Measurements from ENCODE around the gene COA8.
A peak's percentile ranks its signal among the peaks of the same experiment; 100 is the strongest.
"Not testable (repeated sequence)": the region's sequence is repeated elsewhere in the genome, so short reads cannot be mapped to it uniquely, and the experiment has no call there.

COA8 gene

DNA sequence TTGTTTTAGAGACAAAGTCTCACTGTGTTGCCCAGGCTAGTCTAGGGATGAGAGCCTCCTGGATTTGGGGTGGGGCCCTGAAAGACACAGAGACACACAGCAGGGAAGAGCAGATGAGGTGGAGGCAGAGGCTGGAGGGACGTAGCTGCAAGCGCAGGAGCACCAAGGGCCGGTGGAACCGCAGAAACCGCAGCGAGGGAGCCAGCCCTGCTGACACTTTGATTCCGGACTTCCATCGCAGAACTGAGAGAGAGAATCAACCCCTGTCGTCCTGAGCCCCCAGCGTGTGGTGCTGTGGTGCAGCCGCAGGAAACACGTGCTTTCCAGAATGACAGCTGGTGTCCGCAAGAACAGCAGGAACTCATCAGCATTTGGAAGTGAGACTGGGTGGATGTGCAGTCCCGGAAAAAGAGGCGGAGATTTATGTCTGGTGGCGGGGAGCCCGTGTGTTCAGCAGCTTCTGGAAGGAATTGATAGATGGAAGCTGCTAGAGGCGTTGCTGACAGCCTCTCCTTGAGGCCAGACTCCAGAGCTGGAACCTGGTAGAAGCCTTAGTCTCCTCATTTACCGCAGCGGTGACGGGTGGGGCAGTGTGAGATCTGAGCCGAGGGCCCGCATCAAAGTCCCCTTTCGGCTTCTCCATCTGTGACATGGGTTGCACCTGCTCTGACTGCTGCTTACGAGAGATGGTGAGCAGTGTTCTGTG is 44.4 kb downstream of the COA8 start:
- Histone ChIP-seq H3K27ac (peak overlapping the region; percentile 27; the same call in 1 of the 2 replicates), H3K4me3 (IDR thresholded peaks at IDR 0.05; ENCODE audit: insufficient read depth, low read depth, low read length) (no peak overlapping the region), H3K79me2 (ENCODE audit: insufficient read depth, low read depth) (no peaks in the 10 kb centered on the region), H4K20me1 (ENCODE audit: insufficient read depth) (no peaks in the 10 kb centered on the region), H2AFZ (ENCODE audit: low read depth) (peak overlapping the region; percentile 57; the same call in 1 of the 2 replicates), H3K27me3 (ENCODE audit: insufficient read depth, low read depth) (no peaks in the 10 kb centered on the region), H3K4me2 (peak overlapping the region; percentile 77), H3K36me3 (ENCODE audit: insufficient read depth) (no peaks in the 10 kb centered on the region), H3K4me1 (ENCODE audit: low read depth, poor library complexity, severe bottlenecking) (peaks cover 23% of the 10 kb centered on the region), H3K9ac (no peak overlapping the region; the same call in 1 of the 2 replicates)
- TF ChIP-seq, protein P1, sequence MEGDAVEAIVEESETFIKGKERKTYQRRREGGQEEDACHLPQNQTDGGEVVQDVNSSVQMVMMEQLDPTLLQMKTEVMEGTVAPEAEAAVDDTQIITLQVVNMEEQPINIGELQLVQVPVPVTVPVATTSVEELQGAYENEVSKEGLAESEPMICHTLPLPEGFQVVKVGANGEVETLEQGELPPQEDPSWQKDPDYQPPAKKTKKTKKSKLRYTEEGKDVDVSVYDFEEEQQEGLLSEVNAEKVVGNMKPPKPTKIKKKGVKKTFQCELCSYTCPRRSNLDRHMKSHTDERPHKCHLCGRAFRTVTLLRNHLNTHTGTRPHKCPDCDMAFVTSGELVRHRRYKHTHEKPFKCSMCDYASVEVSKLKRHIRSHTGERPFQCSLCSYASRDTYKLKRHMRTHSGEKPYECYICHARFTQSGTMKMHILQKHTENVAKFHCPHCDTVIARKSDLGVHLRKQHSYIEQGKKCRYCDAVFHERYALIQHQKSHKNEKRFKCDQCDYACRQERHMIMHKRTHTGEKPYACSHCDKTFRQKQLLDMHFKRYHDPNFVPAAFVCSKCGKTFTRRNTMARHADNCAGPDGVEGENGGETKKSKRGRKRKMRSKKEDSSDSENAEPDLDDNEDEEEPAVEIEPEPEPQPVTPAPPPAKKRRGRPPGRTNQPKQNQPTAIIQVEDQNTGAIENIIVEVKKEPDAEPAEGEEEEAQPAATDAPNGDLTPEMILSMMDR (conservative IDR thresholded peaks at IDR 0.05; ENCODE audit: low read depth, low read length) = no peak

DNA sequence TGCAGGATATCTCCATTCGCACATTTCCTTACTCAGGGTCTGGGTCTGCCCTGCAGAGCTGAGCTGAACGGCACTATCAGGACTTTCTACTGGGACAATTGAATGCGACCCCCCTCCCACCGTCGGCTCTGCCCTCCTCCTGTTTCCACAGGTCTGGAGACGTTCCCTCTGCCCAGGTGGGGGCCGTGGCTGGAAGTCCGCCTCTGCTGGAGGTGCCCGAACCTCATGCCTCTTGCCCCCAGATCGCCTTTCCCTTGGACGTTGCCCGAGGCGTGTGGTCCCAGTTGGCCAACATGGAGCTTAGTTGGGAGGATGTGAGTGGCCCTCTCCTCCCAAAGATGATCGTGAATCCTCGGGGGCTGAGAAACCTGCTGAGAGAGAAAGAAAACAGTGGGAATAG is 45.1 kb downstream of the COA8 start:
- Histone ChIP-seq H4K20me1 (ENCODE audit: insufficient read depth) (no peaks in the 10 kb centered on the region), H3K27me3 (ENCODE audit: insufficient read depth, low read depth) (no peaks in the 10 kb centered on the region), H3K36me3 (ENCODE audit: insufficient read depth) (no peaks in the 10 kb centered on the region), H3K79me2 (ENCODE audit: insufficient read depth, low read depth) (no peaks in the 10 kb centered on the region), H3K4me1 (ENCODE audit: low read depth, poor library complexity, severe bottlenecking) (peaks cover 23% of the 10 kb centered on the region), H3K4me3 (IDR thresholded peaks at IDR 0.05; ENCODE audit: insufficient read depth, low read depth, low read length) (no peak overlapping the region), H2AFZ (ENCODE audit: low read depth) (no peak overlapping the region; the same call in 1 of the 2 replicates), H3K4me2 (peak overlapping the region; percentile 77), H3K27ac (no peak overlapping the region; the same call in 1 of the 2 replicates), H3K9ac (no peak overlapping the region)
- TF ChIP-seq, protein P1 (conservative IDR thresholded peaks at IDR 0.05; ENCODE audit: low read depth, low read length) = no peak

DNA sequence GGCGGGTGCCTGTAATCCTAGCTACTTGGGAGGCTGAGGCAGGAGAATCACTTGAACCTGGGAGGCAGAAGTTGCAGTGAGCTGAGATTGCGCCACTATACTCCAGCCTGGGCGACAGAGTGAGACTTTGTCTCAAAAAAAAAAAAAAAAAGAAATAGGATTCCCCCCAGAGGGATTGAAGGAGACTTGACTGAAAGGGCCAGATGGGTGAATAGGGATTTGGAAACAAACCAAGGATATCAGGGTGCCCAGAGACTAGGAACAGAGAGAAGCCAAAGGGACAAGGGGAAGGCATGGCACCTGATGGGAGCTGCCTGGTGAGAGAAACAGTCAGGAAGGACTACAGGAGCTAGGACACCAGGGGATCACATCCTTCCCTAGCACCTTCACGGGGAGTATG is 46.3 kb downstream of the COA8 start:
- H4K20me1 ChIP-seq (ENCODE audit: insufficient read depth); H3K4me2 ChIP-seq; H2AFZ ChIP-seq (ENCODE audit: low read depth); H3K36me3 ChIP-seq (ENCODE audit: insufficient read depth); H3K79me2 ChIP-seq (ENCODE audit: insufficient read depth, low read depth); H3K27ac ChIP-seq; H3K27me3 ChIP-seq (ENCODE audit: insufficient read depth, low read depth); H3K4me3 ChIP-seq (IDR thresholded peaks at IDR 0.05; ENCODE audit: insufficient read depth, low read depth, low read length); H3K9ac ChIP-seq: not testable (repeated sequence)
- H3K4me1 ChIP-seq (ENCODE audit: low read depth, poor library complexity, severe bottlenecking) = peaks cover 23% of the 10 kb centered on the region

DNA sequence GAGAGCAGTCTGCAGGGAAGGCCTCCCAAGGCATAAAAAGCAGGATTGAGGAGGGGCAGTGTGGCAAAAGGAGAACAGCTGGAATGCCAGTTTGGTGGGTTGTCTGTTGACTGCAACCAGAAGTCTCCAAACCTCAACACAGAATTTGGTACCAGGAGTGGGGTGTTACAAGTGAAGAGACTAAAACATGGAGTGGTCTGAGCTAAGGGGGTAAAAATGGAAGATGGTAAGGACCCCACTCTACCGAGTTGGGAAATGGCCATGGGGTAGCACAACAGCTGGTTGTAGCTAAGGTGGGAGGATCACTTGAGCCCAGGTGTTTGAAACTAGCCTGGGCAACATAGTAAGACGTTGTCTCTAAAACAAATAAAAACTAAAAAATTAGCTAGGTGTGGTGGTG is 48.5 kb downstream of the COA8 start:
- Histone ChIP-seq H3K4me3 (IDR thresholded peaks at IDR 0.05; ENCODE audit: insufficient read depth, low read depth, low read length) (no peak overlapping the region), H3K79me2 (ENCODE audit: insufficient read depth, low read depth) (no peaks in the 10 kb centered on the region), H2AFZ (ENCODE audit: low read depth) (no peak overlapping the region), H3K27me3 (ENCODE audit: insufficient read depth, low read depth) (no peaks in the 10 kb centered on the region), H3K9ac (no peak overlapping the region), H3K4me1 (ENCODE audit: low read depth, poor library complexity, severe bottlenecking) (peaks cover 14% of the 10 kb centered on the region), H4K20me1 (ENCODE audit: insufficient read depth) (no peaks in the 10 kb centered on the region), H3K36me3 (ENCODE audit: insufficient read depth) (no peaks in the 10 kb centered on the region), H3K27ac (no peak overlapping the region), H3K4me2 (no peak overlapping the region)
- TF ChIP-seq, protein P1 (conservative IDR thresholded peaks at IDR 0.05; ENCODE audit: low read depth, low read length) = no peak

DNA sequence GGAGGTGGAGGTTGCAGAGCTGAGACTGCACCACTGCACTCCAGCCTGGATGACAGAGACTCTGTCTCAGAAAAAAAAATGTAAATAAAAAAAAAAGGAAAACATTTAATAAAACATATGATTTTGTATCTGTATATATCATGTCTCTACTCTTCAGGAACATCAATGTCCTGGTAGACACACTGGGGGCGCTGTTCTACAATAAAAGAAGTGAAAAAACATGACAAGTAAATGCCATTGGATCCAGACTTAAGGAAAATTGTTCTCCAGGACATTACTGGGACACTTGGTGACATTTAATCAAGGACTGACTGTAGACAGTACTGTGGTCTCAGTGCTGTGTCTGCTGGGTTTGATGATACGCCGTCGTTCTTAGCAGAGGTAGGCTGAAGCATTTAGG is 50.8 kb downstream of the COA8 start:
- H3K4me2 ChIP-seq = no peak overlapping the region
- no peaks in the 10 kb centered on the region for H3K79me2 ChIP-seq (ENCODE audit: insufficient read depth, low read depth)
- H3K27me3 ChIP-seq (ENCODE audit: insufficient read depth, low read depth) = no peaks in the 10 kb centered on the region
- no peak overlapping the region for H3K27ac ChIP-seq
- no peaks in the 10 kb centered on the region for H3K4me1 ChIP-seq (ENCODE audit: low read depth, poor library complexity, severe bottlenecking)
- H3K36me3 ChIP-seq (ENCODE audit: insufficient read depth) = no peaks in the 10 kb centered on the region
- H3K4me3 ChIP-seq (IDR thresholded peaks at IDR 0.05; ENCODE audit: insufficient read depth, low read depth, low read length) = no peak overlapping the region
- no peak overlapping the region for H3K9ac ChIP-seq
- TF ChIP-seq, protein P1 (conservative IDR thresholded peaks at IDR 0.05; ENCODE audit: low read depth, low read length) = peak; percentile 50; the same call in 1 of the 2 replicates
- H2AFZ ChIP-seq (ENCODE audit: low read depth) = no peak overlapping the region
- no peaks in the 10 kb centered on the region for H4K20me1 ChIP-seq (ENCODE audit: insufficient read depth)
